HuH-7.5 (cell line): ENCODE measurements around the gene DGKH.
"Not testable (repeated sequence)": the region's sequence is repeated elsewhere in the genome, so short reads cannot be mapped to it uniquely, and the experiment has no call there.

Source experiments
- DNase-seq: peaks from one replicate; pipeline ENCODE4 v3.0.0; 2011; ENCODE audit warnings: low spot score

The DGKH gene

DNA sequence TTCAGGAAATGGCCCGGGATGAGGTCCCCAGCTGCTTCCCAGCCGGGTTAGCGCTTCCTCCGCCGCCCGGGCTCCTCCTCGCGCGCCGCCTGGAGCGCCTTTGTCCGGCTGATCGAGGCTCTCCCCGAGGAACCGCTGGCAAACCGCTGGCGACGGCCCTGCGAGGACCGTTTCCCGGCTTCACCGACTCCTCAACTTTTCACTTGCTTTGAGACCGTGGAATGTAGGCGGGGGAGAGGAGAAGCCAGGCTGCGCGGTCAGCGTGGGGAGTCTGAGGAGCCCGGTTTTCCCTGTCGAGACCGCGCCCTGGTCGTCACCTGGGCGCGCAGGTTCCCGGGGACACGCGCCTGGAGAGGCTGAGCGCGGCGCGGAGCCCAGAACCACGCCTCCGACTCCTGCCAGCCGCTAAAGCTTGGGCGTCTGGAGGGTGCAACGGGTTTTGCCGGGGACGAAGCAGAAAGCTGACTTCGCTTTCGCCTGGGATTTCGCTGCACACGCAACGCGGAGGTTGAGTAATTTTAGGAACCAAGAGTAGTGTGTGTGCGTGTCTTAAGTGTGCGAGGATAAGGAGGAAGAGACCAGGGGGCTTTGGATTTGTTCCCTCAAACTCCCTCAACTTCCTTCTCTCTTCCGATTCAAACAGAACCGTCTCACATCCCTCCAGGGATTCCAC is 7.3 kb upstream of the DGKH start:
- DNase-seq: peak; percentile 46

DNA sequence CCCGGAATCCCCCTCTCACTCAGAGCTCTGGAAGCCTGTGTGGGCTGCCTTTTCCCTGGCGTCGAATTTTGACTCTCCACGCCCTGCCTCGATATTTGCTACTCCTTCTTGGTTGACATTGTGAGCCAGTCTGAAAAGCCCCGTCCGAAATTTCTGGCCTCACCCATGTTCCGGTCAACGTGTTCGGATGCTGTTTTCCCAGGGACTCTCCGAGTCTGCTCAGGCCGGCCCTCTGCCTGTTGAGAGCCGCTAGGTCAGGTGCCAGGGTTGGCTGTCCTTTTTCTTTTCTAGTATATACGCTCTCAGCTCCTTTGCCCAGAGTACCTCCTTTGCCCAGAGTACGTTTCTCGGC is 6.8 kb upstream of the DGKH start:
- DNase-seq: peak; percentile 71

DNA sequence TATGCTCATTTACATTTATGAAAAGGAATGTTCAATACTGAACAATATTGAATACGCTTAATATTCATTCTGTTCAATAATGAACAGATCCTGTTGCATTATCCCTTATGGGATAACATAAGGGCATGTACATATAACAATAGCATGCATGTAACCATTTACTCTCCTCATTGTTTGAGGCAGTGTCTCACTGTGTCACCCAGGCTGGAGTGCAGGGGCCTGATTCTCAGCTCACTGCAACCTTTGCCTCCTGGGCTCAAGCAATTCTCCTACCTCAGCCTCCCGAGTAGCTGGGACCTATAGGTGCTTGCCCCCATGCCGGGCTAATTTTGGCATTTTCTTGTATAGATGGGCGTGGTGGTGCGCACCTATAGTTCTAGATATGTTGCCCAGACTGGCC is 4.8 kb upstream of the DGKH start:
- no peak for DNase-seq

DNA sequence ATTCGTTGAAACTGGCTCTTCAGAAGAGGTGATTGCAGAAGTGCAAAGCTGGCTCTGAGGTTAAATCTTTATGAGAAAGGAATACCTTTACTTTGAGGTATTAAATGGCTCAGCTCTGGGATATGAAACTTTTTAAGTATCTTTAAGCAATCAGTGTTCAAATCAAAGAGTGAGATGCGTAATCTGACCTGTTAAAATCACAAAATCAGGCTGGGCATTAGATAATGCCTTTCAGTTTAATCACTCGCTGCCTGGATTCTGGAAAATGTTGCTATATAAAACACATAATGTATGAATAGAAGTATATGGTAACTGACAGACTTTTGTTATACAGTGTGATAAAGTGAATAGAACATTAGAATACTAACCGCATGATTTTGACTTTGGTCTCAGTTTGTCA is 2.0 kb upstream of the DGKH start:
- DNase-seq: no peak

DNA sequence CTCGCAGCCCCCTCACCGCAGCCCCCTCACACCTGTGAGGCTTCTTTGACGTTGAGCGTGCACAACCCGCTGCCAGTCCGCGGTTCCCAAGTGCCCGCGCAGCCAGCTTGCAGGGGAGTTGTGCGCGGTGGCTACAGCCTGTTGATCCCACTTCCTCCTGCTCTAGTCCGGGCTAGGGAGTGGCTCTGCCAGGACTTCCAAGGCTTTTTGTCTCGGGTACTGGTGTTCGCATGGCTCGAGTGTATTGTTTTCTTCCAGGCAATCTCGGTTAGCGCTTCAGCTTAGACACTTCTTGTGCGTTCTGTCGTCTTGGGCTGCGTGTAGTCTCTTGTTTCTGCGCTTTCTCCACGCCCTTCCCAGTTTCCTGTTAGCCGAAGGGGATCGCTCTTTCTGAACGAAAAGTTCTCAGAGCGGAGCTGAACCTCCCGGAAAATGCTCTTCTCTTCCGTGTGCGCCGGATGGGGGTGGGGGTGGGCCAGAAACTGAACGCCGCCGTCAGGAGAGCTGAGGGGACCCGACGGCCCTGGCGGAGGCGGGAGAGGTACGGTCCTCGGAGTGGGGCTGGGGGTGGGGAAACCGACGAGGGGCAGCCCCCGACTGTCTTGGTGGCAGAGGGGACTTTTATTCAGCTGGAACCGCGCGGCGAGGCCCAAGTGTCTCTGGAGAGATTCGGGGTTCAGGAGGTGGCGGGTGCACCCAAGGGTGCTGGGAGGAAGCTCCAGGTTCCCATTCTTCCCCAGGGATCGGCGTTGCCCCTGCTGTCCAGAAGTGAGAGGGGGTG is 697 bp upstream of the DGKH start:
- peak; percentile 57 for DNase-seq

DNA sequence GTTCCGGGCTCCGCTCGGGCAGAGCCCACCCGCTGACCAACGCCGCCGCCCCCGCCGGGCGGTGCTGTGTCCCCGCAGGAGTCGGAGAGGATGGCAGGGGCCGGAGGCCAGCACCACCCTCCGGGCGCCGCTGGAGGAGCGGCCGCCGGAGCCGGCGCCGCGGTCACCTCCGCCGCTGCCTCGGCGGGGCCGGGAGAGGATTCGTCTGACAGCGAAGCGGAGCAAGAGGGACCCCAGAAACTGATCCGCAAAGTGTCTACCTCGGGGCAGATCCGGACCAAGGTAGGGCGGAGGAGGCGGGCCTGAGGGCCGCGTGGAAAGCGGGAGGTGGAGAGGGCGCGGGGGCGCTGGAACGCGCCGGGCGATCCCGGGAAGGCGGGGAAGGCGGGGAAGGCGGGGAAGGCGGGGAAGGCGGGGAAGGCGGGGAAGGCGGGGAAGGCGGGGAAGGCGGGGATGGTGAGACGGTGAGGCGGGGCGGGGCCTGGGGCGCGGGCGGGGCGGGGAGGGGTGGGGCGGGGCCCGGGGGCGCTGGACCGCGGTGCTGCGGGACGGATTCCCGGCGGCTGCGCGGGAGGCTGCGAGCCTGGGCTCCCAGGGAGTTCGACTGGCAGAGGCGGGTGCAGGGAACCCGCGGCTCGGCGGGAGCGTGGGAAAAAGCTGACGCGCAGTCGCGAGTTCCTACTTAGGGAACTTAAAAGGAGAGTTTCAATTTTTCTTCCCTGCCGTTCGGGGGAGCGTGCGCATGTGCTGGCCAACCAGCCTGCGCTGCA is 421 bp downstream of the DGKH start:
- DNase-seq: peak; percentile 68

DNA sequence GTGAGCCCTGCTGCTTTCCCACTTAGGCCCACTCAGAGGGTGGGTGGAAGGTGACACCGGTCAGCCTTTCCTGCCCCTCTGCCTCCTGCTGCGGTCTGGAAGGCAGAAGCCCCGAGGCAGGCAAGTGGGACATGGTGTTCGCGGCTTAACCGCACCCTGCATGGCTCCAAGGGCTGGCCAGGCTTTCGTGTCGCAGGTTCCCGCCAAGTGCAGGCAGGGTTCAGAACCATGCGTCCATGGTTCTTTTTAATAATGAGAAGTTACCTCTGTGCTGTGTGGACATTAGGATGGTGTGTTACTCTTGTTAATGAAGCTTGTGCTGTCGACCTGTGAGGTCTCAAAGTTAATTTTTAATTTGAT is 986 bp downstream of the DGKH start:
- DNase-seq: no peak

DNA sequence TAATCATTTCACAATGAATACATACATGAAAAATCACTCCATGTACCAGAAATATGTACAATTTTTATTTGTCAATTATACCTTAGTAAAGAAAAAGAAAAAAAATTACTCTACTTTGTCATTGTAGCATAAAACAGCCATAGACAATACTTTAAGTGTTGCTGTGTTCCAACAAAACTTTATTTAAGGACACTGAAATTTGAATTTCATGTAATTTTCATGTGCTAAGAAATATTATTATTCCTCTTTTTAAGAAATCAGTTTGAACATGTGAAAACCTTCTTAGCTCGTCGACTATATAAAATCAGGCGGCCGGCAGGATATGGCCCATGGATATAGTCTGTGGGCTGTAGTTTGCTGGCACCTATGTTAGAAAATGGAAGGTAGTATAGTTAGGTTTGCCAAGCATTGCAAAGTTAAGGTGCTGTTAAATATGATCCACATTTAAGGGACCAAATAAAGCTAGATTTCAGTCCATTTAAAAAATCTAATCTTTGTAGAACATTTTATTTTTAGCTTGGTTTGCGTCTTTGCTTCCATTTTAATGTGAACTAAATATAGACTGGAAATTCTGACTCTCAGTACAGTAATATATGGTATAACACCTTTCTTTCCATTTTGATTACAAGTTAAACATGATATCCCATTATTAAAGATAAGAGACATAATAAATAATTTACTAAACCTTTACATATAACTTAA is 6.5 kb downstream of the DGKH start:
- no peak for DNase-seq

DNA sequence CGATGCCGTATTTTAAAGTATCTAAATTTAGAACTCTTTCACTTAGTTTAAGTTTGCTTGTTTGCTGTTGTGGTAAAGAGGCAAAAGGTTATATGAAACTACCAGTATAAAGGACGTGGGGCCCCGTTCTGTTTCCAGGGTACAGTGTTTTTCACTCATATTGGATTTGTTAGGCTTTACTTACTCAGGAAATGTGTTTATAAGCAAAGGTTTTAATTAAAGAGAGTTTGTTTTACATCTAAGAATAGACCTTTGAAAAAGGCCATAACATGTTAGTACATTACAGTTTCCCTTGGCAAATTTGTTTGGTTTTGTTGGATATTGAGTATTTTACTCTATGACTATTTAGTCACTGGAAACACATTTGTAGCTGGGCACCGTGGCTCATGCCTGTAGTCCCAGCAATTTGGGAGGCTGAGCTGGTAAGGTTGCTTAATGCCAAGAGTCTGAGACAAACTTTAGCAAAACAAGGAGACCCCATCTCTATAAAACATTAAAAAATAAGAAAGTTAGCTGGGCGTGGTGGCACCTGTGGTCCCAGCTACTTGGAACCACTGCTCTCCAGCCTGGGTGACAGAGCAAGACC is 7.1 kb downstream of the DGKH start:
- no peak for DNase-seq

DNA sequence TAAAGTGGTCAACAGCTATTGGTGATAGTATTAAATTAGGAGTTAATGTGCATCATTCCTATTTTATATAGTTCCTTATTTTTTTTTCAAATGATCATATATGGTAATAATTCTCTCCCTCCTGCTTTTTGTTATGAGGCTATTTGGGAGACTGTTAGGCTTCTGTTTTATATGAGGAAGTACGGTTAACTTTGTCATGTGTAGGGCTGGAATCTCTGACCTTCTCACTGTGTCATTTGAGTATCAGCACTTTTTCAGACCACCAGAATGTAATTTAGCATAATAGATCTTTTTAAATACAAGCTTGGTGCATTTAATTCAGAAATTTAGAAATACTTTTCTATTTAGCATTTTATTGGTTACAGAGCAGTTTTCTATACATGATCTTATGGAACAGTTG is 7.7 kb downstream of the DGKH start:
- no peak for DNase-seq

DNA sequence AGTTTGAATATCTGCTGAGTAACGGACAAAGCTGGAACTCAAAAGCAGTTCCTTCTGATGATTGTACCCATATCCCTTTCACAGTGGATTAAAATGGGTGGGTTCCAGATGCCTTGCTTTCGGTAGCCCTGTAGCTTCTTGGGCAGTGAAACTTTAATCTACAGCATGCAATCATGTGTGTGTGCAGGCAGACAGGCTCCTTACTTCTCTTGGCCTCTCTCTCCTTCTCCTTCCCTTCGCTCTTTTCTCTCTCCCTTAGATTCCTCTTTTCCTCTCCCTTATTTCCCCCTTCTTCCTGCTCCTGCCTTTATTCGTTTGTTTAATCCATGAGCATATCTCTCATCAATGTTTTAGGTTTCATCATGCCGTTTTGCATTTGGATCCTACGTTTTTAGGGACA is 8.1 kb downstream of the DGKH start:
- DNase-seq: no peak

DNA sequence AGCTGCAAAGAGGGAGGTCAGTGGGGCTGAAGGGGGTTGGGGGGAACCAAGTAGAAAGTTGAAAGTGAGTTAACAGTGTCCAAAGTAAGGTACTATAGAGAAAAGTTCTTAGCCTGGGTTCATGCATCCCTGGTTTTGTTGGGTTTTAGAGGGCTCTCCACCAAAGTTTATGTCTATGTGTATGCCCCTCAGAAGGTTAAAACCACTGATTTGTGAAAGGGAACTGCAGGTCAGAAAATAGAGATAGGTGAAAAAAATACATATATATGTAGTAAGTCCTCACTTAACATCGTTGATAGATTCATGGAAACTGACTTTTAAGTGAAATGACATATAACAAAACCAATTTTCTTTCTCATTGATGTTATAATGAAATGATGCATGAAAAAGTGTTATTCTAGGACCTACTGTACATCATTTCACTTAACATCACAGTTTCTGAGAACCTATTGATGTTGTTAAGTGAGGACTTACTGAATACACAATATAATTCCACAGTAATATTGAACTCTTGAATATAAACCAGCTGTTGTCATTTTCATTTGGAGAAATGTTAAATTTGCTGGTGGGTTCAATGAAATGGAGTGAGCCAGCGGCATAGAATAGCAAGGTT is 9.6 kb downstream of the DGKH start:
- DNase-seq: no peak

DNA sequence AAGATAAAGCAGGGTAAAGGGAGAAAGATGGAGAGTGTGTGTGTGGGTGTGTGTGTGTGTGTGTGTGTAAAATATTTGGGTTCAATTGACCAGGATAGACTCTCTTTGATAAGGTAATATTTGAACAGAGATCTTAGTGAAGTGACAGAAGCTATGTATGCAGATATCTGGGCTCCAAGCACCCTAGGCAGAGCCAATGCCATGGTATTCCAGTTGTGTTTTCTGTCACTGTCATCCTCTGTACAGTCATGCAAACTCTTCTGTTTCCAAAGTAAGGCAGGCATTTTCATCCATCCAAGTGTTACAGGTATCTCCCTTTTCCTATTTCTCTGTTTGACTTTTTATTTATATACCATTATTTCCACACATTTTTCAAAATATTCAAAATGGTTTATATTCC is 13.5 kb downstream of the DGKH start:
- no peak for DNase-seq

DNA sequence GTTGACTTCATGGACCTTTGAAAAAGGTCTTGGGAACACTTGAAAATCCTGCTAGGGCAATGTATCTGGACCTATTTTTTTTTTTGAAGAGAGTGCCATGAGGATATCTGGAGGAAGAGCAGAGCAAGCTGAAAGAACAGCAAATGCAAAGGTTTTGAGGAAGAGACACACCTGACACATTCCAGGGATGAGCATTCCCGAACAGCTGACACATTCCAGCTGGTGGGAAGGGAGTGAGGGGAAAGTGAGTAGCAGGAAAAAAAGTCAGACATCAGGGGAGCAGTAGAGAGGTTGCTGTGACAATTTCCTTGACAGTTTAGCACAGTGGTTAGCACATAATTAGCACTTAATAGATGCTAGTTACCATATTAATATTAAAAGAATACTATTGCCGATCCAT is 14.7 kb downstream of the DGKH start:
- no peak for DNase-seq

DNA sequence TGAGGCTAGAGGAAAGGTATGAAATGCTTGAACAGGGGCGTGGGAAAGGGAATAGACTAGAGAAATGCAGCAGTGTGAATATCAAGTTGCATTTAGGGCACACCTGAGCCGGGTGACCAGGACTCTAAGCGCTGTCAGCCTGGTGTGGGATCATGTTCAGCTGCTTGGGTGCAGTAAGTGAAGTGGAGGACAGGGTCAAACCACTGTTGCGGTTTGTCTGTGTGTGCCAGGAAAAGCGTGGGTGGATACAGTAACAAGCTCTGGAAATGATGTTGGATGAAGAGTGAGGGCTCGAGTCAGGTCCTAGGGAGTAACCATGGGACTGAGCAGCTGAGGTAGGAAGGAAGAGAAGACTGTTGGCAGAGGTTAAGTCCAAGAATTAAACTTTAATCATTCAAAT is 15.8 kb downstream of the DGKH start:
- DNase-seq: no peak

DNA sequence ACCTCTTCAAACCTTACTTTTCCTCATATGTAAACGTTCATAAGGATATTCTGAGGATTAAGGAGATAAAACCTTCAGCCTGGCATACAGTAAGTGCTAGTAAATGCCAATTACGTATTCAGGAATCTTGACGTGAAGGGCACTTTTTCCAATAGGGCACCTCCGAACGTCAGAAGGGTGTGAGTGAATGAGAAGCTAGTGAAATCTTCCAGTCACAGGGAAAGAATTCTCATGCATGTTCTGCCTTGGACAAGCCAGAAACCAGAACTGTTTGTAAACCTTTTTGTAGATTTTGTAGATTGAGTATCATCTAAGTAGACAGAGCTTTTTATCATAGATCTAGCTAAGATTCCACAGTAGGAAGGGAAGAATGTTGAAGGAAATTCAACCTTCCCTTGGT is 16.5 kb downstream of the DGKH start:
- DNase-seq: no peak

DNA sequence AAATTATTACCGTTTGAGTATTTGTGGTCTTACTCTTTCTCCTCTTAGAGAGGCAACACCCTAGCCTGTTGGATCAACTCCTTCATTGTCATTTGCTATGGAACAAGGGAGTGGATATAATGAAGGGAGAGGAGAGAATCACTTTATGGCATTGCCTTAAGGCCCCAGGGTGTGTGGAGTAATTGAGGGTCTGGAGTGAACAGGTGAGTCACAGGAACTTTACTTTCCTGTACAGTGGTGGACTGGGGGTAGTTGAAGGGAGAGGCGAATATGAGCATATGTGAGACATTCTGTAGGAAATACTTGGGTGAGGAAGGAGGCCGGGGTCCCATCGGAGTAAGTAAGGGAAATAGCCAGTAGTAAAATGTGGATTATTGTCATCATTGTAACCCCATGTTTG is 17.0 kb downstream of the DGKH start:
- DNase-seq: no peak

DNA sequence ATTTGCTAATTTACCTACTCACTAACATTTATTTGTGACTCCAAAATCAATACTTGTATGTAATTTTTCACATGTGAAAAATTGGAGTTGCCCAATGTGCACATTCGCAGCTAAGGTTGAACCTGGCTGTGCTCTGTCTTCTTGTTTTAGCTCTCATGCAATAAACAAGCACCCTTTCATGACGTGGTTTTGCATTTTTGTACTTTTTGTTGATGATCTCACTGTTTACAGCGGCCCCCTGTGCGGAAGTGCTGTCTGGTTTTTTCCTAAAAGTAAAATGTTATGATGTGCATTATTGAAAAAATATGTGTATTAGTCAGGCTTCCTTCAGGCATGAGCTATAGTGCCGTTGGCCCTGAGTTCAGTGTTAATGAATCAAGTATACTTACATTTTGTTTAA is 18.1 kb downstream of the DGKH start:
- no peak for DNase-seq

DNA sequence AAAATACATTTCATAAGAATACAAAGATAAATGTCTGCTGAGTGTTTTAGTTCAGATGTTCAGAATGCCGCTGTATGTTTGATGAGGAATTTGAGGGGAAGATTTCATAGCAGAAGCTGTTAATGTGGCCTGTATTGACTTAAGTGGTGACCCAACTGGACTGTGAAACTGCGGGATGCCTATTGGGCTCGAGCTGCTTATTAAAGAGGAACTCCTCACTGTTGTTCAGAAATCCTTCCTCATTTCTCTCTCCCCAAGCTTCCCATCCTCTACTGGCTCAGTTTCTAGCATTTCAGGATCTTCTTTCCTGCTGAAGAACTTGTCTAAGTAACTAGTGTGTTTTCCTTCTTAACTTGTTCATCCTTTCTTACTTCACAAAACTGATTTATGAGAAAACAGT is 20.4 kb downstream of the DGKH start:
- no peak for DNase-seq

DNA sequence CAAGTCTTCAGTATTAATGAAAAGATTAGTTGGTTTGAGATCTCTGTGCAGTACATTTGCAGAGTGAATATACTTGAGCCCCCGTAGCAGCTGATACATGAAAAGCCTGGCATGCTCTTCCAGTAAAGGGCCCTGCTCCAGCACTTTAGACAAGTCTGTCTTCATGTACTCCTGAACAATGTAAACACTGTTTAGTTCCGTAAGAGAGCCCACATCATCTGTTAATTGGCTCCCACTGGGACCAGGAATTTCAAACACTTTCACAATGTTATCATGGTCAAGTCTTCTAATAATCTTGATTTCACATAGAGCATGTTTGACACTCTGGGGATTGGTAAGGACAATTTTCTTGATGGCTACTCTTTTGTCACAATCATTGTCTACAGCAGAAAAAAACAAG is 22.2 kb downstream of the DGKH start:
- DNase-seq: not testable (repeated sequence)

DNA sequence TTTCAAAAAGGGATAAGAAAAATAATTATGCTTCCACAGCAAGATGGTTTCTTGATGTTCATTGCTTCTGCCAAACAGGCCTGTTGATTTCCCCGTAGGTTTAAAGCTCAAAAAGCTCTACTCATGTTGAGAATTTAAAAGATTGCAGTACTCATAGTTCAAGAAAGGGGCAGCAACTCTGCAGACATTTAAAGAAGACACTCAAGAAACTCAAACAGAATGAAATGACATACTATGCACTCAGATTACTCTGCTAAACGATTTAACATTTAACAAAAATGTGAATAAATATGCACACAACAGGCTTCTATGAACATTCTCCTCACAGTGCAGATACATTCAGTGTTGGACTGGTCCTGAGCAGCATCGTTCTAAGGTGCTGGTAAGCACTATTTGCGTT is 22.7 kb downstream of the DGKH start:
- not testable (repeated sequence) for DNase-seq
